K562 (cell line): ENCODE measurements around the gene SLC6A8. TPM values are rescaled to one million over a fixed set of nuclear protein-coding genes. Genes with fewer than 3 reads are reported as not detected.

Experiments
- CBX2 ChIP-seq: fragments of 200-600 bp; sonication (generic); IDR thresholded peaks from one replicate; pipeline ENCODE4 v1.6.1; 2012; ENCODE audit warnings: mild to moderate bottlenecking, low read length, inconsistent platforms; ENCODE audit not compliant: insufficient read depth, poor library complexity, severe bottlenecking
- CHD1 ChIP-seq: fragments of 200-600 bp; sonication (generic); IDR thresholded peaks from one replicate; pipeline ENCODE4 v1.6.1; 2012; ENCODE audit warnings: mild to moderate bottlenecking, moderate library complexity, low read length, inconsistent platforms
- CTBP1 ChIP-seq: fragments of 450-650 bp; IDR thresholded peaks from 2 replicates; pipeline ENCODE4 v1.6.1; 2016; ENCODE audit warnings: borderline replicate concordance
- ETV6 ChIP-seq, 3 experiments: fragments of 150-350 bp in 1 of 3; sonication (generic) in 1 of 3; formaldehyde crosslinking in 1 of 3; IDR thresholded peaks; 2 replicates each; pipeline versions ENCODE4 v1.6.1 to v1.8.0; 2014 to 2022; ENCODE audit warnings: borderline replicate concordance in 2 of 3, low read depth in 2 of 3, antibody characterized with exemption in 1 of 3, low read length in 1 of 3, mild to moderate bottlenecking in 1 of 3, missing genetic modification reagents in 1 of 3
- MECOM ChIP-seq: fragments of 250-450 bp; sonication (Bioruptor Pico); IDR thresholded peaks from 2 replicates; pipeline ENCODE4 v1.8.0; 2022; ENCODE audit warnings: inconsistent platforms
- MIER1 ChIP-seq: fragments of 450-650 bp; IDR thresholded peaks from 2 replicates; pipeline ENCODE4 v1.6.1; 2016; ENCODE audit warnings: antibody characterized with exemption, mild to moderate bottlenecking, low read depth
- MLLT1 ChIP-seq, 2 experiments: fragments of 450-650 bp; IDR thresholded peaks; 2 replicates each; pipeline ENCODE4 v1.6.1; 2016
- NFIC ChIP-seq: fragments of 450-650 bp; IDR thresholded peaks from 2 replicates; pipeline ENCODE4 v1.6.1; 2017; ENCODE audit warnings: mild to moderate bottlenecking, inconsistent platforms
- NR3C1 ChIP-seq: sonication (generic); formaldehyde crosslinking; IDR thresholded peaks from 2 replicates; pipeline ENCODE4 v1.8.1; 2022; ENCODE audit warnings: missing genetic modification reagents
- SNRNP70 ChIP-seq: fragments of 200-400 bp; formaldehyde crosslinking; optimal IDR thresholded peaks from 2 replicates; pipeline ENCODE3; 2017; ENCODE audit warnings: low read depth, low read length
- SRF ChIP-seq, 2 experiments: fragments of 250-450, 450-650 bp in 1 of 2; sonication (Bioruptor Pico) in 1 of 2; sonication (generic) in 1 of 2; formaldehyde crosslinking; IDR thresholded peaks; 2 replicates each; pipeline versions ENCODE4 v1.5.0 to v1.5.1; 2020 to 2022; ENCODE audit warnings: mild to moderate bottlenecking in 1 of 2, missing genetic modification reagents in 1 of 2
- TRIM25 ChIP-seq: fragments of 450-650 bp; IDR thresholded peaks from 2 replicates; pipeline ENCODE4 v1.7.0; 2016; ENCODE audit warnings: borderline replicate concordance
- ZNF232 ChIP-seq: sonication (generic); formaldehyde crosslinking; IDR thresholded peaks from 2 replicates; pipeline ENCODE4 v1.8.0; 2022; ENCODE audit warnings: mild to moderate bottlenecking, missing genetic modification reagents
- ZNF395 ChIP-seq: fragments of 200-800 bp; sonication (Bioruptor generic); IDR thresholded peaks from 2 replicates; pipeline ENCODE4 v1.6.1; 2017; ENCODE audit warnings: missing genetic modification characterization, missing compliant biosample characterization
- ZNF551 ChIP-seq: fragments of 250-450 bp; sonication (Bioruptor Pico); IDR thresholded peaks from 2 replicates; pipeline ENCODE4 v1.5.0; 2021; ENCODE audit warnings: mild to moderate bottlenecking, moderate library complexity
- ZNF583 ChIP-seq: fragments of 250-450 bp; sonication (Bioruptor Pico); IDR thresholded peaks from 2 replicates; pipeline ENCODE4 v1.4.0; 2020
- ZNF589 ChIP-seq: fragments of 200-800 bp; sonication (Bioruptor generic); IDR thresholded peaks from 2 replicates; pipeline ENCODE4 v1.6.1; 2016; ENCODE audit warnings: low read depth, missing genetic modification characterization, missing compliant biosample characterization
- polyA plus RNA-seq, 8 experiments: library from polyadenylated mRNA; depleted of rRNA in 4 of 8; stranded (reverse) in 5 of 8; unstranded in 3 of 8; fragments of >200 nt; fragmentation: Nextera tagmentation in 2 of 8; fragmentation: Illumina TruSeq in 1 of 8; extraction: Ambion mirVana in 2 of 8; extraction: Trizol in 1 of 8; gene quantifications; 2 replicates each; pipeline versions ENCODE4 v1.2.1 to v1.2.3, GENCODE V29; 2011 to 2014; ENCODE audit warnings: inconsistent platforms in 1 of 8, missing spikeins in 1 of 8
- total RNA-seq, 7 experiments: library from RNA; depleted of rRNA in 6 of 7; stranded (reverse); fragments of >200 nt in 6 of 7; fragmentation: Illumina TruSeq in 2 of 7; extraction: Trizol in 2 of 7; gene quantifications; 2 replicates each; pipeline versions ENCODE4 v1.2.1 to v1.2.3, GENCODE V29; 2011 to 2021; ENCODE audit warnings: low replicate concordance in 1 of 7
- TF ChIP-seq, protein P1 (sequence below): sonication (generic); formaldehyde crosslinking; IDR thresholded peaks from 2 replicates; pipeline ENCODE4 v1.8.1; 2023; ENCODE audit warnings: mild to moderate bottlenecking, missing genetic modification reagents
- TF ChIP-seq, protein P2 (sequence below): sonication (generic); formaldehyde crosslinking; IDR thresholded peaks from 2 replicates; pipeline ENCODE4 v1.8.0; 2022; ENCODE audit warnings: missing genetic modification reagents, mild to moderate bottlenecking, moderate library complexity, borderline replicate concordance

SLC6A8 gene
- total and polyA plus RNA-seq, 9 of the 15 experiments (the other 6 are each of a cell fraction or from before 2014, with no cell fraction given): 0.68 to 144 (median 34.3) TPM

DNA sequence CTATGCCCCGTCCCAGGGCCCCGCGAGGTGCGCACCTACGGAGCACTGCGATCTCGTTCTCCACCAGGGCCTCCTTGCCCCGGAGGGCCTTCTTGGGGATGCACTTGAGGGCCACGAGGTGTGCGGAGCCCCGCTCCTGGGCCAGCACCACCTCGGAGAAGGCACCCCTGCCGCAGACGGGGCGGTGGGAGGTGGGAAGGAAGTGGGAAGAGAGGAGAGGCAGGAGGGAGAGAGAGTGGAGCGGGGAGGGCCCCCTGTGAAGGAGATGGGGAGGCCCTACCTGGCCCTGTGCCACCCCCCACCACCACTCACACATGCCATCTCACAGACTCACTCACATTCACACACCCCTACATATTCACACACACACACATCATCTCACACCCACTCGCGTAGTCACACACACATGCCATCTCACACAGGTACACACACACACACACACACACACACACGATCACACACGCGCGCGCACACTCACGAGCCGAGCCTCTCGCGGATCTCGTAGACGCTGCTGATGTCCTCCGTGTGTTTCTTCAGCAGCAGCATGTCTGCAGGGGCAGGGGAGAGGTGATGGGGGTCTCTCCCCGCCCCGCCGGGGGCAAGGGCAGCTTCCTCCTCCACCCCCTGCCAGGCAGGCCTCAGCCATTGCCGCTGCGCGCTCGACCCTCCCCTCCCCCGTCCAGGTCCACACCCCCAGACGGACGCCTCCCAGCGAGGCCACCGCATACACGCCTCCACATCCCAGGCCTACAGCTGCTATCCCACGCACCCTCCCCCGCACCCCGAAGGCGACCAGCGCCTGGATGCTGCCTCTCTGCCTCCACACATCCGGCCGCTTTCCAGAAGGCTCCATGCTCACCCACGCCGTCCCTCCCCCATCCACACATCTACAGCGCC, 14.9 kb upstream of the SLC6A8 start (continued):
- TF ChIP-seq, protein P1, sequence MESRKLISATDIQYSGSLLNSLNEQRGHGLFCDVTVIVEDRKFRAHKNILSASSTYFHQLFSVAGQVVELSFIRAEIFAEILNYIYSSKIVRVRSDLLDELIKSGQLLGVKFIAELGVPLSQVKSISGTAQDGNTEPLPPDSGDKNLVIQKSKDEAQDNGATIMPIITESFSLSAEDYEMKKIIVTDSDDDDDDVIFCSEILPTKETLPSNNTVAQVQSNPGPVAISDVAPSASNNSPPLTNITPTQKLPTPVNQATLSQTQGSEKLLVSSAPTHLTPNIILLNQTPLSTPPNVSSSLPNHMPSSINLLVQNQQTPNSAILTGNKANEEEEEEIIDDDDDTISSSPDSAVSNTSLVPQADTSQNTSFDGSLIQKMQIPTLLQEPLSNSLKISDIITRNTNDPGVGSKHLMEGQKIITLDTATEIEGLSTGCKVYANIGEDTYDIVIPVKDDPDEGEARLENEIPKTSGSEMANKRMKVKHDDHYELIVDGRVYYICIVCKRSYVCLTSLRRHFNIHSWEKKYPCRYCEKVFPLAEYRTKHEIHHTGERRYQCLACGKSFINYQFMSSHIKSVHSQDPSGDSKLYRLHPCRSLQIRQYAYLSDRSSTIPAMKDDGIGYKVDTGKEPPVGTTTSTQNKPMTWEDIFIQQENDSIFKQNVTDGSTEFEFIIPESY (CRISPR knock-in tag): peak; percentile 82
- TF ChIP-seq TRIM25 (no peak), ZNF589 (CRISPR knock-in tag) (no peak), NR3C1 (no peak), CBX2 (no peak), ZNF395 (CRISPR knock-in tag) (no peak), MECOM (CRISPR knock-in tag) (no peak), ZNF232 (CRISPR knock-in tag) (no peak), CHD1 (no peak), ZNF551 (no peak), CTBP1 (no peak), MIER1 (no peak), SRF (CRISPR knock-in tag; IDR thresholded peaks at IDR 0.05) (no peak), ETV6 (IDR thresholded peaks at IDR 0.05; ENCODE audit: borderline replicate concordance in 1 of 2, low read depth in 2 of 2, low read length in 1 of 2) (no peak), ETV6 (CRISPR knock-in tag; IDR thresholded peaks at IDR 0.05; ENCODE audit: borderline replicate concordance) (no peak), MLLT1 (IDR thresholded peaks at IDR 0.05) (peak in 1 of 2 experiments; percentile 93; a peak in 2 of 4 replicates), SNRNP70 (no peak), NFIC (peak; percentile 54), ZNF583 (CRISPR knock-in tag) (no peak)
- TF ChIP-seq, protein P2, sequence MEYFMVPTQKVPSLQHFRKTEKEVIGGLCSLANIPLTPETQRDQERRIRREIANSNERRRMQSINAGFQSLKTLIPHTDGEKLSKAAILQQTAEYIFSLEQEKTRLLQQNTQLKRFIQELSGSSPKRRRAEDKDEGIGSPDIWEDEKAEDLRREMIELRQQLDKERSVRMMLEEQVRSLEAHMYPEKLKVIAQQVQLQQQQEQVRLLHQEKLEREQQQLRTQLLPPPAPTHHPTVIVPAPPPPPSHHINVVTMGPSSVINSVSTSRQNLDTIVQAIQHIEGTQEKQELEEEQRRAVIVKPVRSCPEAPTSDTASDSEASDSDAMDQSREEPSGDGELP (CRISPR knock-in tag): peak; percentile 92
